Ishikawa (cell line): ENCODE results near the gene NTMT1.

Experiments used
- CEBPB ChIP-seq: IDR thresholded peaks from 2 replicates; pipeline ENCODE4 v1.6.1; 2012
- CREB1 ChIP-seq: IDR thresholded peaks from 2 replicates; pipeline ENCODE4 v1.6.1; 2012; ENCODE audit warnings: low read depth
- EGR1 ChIP-seq: IDR thresholded peaks from 2 replicates; pipeline ENCODE4 v1.6.1; 2012
- EP300 ChIP-seq: IDR thresholded peaks from 2 replicates; pipeline ENCODE4 v1.6.1; 2012; ENCODE audit warnings: borderline replicate concordance
- FOXM1 ChIP-seq: IDR thresholded peaks from 2 replicates; pipeline ENCODE4 v1.6.1; 2012; ENCODE audit warnings: low read depth, borderline replicate concordance
- MAX ChIP-seq: IDR thresholded peaks from 2 replicates; pipeline ENCODE4 v1.6.1; 2012
- RAD21 ChIP-seq: IDR thresholded peaks from 2 replicates; pipeline ENCODE4 v1.6.1; 2012; ENCODE audit warnings: low read depth
- REST ChIP-seq: IDR thresholded peaks from 2 replicates; pipeline ENCODE4 v1.6.1; 2012; ENCODE audit warnings: low read depth, mild to moderate bottlenecking
- TAF1 ChIP-seq: IDR thresholded peaks from 2 replicates; pipeline ENCODE4 v1.6.1; 2012; ENCODE audit warnings: low read depth, mild to moderate bottlenecking
- TEAD4 ChIP-seq: IDR thresholded peaks from 2 replicates; pipeline ENCODE4 v1.6.1; 2012
- YY1 ChIP-seq: IDR thresholded peaks from 2 replicates; pipeline ENCODE4 v1.6.1; 2012; ENCODE audit warnings: low read depth
- ZBTB7A ChIP-seq: IDR thresholded peaks from 2 replicates; pipeline ENCODE4 v1.6.1; 2012; ENCODE audit warnings: low read depth

- TF ChIP-seq EGR1 (no peak), MAX (0 out of 2 replicates have a peak, but pooled peaks have one; percentile 16), TEAD4 (no peak), RAD21 (no peak), CEBPB (no peak), EP300 (no peak), YY1 (peak; percentile 78; the same call in 1 of the 2 replicates), CREB1 (no peak), FOXM1 (no peak), ZBTB7A (no peak), REST (no peak), TAF1 (no peak)
Measured at GRCh38 chr9:129584136-129584535, 41.8 kb upstream of the NTMT1 start.
